Naive thymus-derived CD8-positive, alpha-beta T cell (primary cell): ENCODE results near the gene EVI5. TPM values are rescaled to one million over a fixed set of nuclear protein-coding genes. Genes with fewer than 3 reads are reported as not detected.
A peak's percentile ranks its signal among the peaks of the same experiment; 100 is the strongest.

Experiments
- ATAC-seq, 2 donors: fragments of 150-1000 bp; cut with Tn5 transposase in 1 of 2; sonication (Bioruptor Pico), chemical (Tn5 transposase) in 1 of 2; 1 replicate in 1 of 2; 2 replicates in 1 of 2; pipeline ENCODE4 v1.10.0; 2021; ENCODE audit warnings: mild to moderate bottlenecking in 2 of 2, moderate library complexity in 2 of 2
- POLR2A ChIA-PET: fragments of 350-600 bp; sonication (Branson Sonifier 250); formaldehyde crosslinking; loops from one replicate; lab custom pipeline; 2021; ENCODE audit warnings: antibody characterized with exemption; lab: Charles Lee
- DNase-seq, 10 donors: peaks; one replicate each; pipeline versions ENCODE4 v3.0.0 to v3.0.0-alpha.2; 2020 to 2022
- H3K27ac Mint-ChIP-seq, 10 donors: one replicate each; pipeline ENCODE4 v1.8.0; 2020 to 2022; ENCODE audit warnings: mild to moderate bottlenecking in 10 of 10, mixed read lengths in 10 of 10, moderate library complexity in 4 of 10, inconsistent platforms in 1 of 10
- H3K27me3 Mint-ChIP-seq, 5 donors: one replicate each; pipeline ENCODE4 v1.8.0; 2021 to 2022; ENCODE audit warnings: mixed read lengths in 5 of 5
- H3K36me3 Mint-ChIP-seq, 3 donors: one replicate each; pipeline ENCODE4 v1.8.0; 2020 to 2022; ENCODE audit warnings: mixed read lengths in 3 of 3, mild to moderate bottlenecking in 2 of 3, inconsistent platforms in 1 of 3
- H3K4me1 Mint-ChIP-seq, 4 donors: one replicate each; pipeline ENCODE4 v1.8.0; 2021 to 2022; ENCODE audit warnings: mixed read lengths in 4 of 4
- H3K4me3 Mint-ChIP-seq, 10 donors: one replicate each; pipeline ENCODE4 v1.8.0; 2020 to 2022; ENCODE audit warnings: mild to moderate bottlenecking in 10 of 10, mixed read lengths in 10 of 10, moderate library complexity in 6 of 10, inconsistent platforms in 1 of 10
- H3K9me3 Mint-ChIP-seq, 9 donors: one replicate each; pipeline ENCODE4 v1.8.0; 2020 to 2022; ENCODE audit warnings: mixed read lengths in 9 of 9, mild to moderate bottlenecking in 3 of 9, inconsistent platforms in 1 of 9, moderate library complexity in 1 of 9
- polyA plus RNA-seq, 3 donors: library from polyadenylated mRNA; unstranded; fragments of 300-500 nt; fragmentation: Illumina TruSeq; gene quantifications; one replicate each; pipeline ENCODE4 v1.2.3, GENCODE V29; 2021
- total RNA-seq, 8 experiments: library from RNA in 2 of 8; stranded (reverse) in 2 of 8; gene quantifications; one replicate each; pipeline ENCODE4 v1.2.3 and lab custom pipeline; 2021 to 2026

EVI5 gene
- total and polyA plus RNA-seq, 5 experiments from 2014 or later: 0.18 to 1.8 (median 0.99) TPM

GRCh38 chr1:92470216-92470615 lies 314.7 kb downstream of the EVI5 start:
- DNase-seq: no peak
- H3K4me3 Mint-ChIP-seq: no peak overlapping the region
- ATAC-seq: no peak
- no peaks in the 10 kb centered on the region for H3K9me3 Mint-ChIP-seq
- H3K36me3 Mint-ChIP-seq: peaks cover 0 to 3% (median 0%) of the 10 kb centered on the region in 3 donors
- peaks cover 6 to 40% (median 28%) of the 10 kb centered on the region in 4 donors for H3K4me1 Mint-ChIP-seq
- H3K27ac Mint-ChIP-seq: no peak overlapping the region
- POLR2A ChIA-PET: no interaction called here
- H3K27me3 Mint-ChIP-seq: no peaks in the 10 kb centered on the region

DNA sequence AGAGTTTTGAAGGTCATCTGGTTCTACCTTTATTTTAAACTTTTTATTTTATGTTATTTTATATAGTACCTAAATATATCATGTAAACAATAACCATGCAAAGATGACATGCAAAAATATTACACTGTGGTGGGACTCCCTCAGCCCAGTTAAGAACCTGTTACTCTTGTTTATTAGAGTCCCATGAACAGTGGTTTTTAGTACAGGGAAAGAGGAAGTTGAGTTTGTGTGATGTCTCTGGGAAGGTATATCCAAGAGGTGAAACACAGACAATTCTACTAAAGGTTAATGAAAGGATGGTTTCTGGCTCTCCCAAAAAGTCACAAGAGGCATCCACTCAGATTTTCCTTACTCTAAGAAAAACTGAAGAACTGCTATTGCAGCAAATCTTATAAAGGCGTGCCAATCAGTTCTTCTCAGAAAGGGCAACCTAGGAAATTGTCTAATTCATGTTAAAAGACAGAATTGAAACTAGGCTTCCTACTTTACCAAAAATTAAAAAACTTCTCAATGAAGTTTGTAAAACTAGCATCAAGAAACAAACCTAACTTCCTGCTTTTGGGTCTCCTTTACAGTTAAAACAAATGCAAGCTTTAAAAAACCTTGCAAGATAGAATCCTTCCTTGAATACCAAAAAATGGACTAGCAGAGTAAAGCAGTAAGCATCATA lies 318.1 kb downstream of the EVI5 start:
- POLR2A ChIA-PET: no interaction called here
- H3K4me3 Mint-ChIP-seq: no peak overlapping the region
- peak overlapping the region in 5 of 10 donors; percentile 4 to 61 (median 19) for H3K27ac Mint-ChIP-seq
- H3K27me3 Mint-ChIP-seq: no peaks in the 10 kb centered on the region
- no peak for ATAC-seq
- peaks cover 0 to 3% (median 0%) of the 10 kb centered on the region in 3 donors for H3K36me3 Mint-ChIP-seq
- no peak for DNase-seq
- no peaks in the 10 kb centered on the region for H3K9me3 Mint-ChIP-seq
- H3K4me1 Mint-ChIP-seq: peaks cover 12 to 49% (median 37%) of the 10 kb centered on the region in 4 donors

DNA sequence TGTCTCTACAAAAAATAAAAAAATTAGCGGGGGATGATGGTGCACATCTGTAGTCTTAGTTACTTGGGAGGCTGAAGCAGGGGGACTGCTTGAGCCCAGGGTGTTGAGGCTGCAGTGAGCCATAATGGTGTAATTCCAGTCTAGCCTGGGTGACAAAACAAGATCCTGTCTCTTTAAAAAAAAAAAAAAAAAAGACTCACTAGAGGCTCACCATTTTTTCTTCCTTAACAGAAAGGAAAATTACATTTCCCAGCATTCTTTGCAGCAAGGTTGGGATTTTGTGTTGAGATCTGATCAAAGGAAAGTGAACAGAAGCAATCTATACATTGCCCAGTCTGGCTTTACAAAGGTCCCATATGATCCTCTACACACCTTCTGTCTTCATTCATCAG lies 319.7 kb downstream of the EVI5 start:
- no peak for ATAC-seq
- no peak for DNase-seq
- Mint-ChIP-seq H3K27me3 (no peaks in the 10 kb centered on the region), H3K36me3 (peaks cover 0 to 3% (median 0%) of the 10 kb centered on the region in 3 donors), H3K4me3 (no peak overlapping the region), H3K9me3 (no peaks in the 10 kb centered on the region), H3K27ac (peak overlapping the region in 3 of 10 donors; percentile 9 to 70 (median 49)), H3K4me1 (peaks cover 17 to 56% (median 45%) of the 10 kb centered on the region in 4 donors)
- POLR2A ChIA-PET: no interaction called here

GRCh38 chr1:92464588-92465255 lies 320.2 kb downstream of the EVI5 start:
- Mint-ChIP-seq H3K27me3 (peaks cover 0 to 2% (median 0%) of the 10 kb centered on the region in 5 donors), H3K27ac (peak overlapping the region in 7 of 10 donors; percentile 2 to 76 (median 56)), H3K4me3 (peak overlapping the region in 7 of 10 donors; percentile 3 to 60 (median 12)), H3K4me1 (peaks cover 20 to 61% (median 49%) of the 10 kb centered on the region in 4 donors), H3K36me3 (peaks cover 0 to 3% (median 0%) of the 10 kb centered on the region in 3 donors), H3K9me3 (no peaks in the 10 kb centered on the region)
- DNase-seq (no peak), ATAC-seq (peak in 1 of 2 donors; percentile 49)
- POLR2A ChIA-PET: no interaction called here

- POLR2A ChIA-PET: no interaction called here
- H3K27me3 Mint-ChIP-seq: peaks cover 0 to 2% (median 0%) of the 10 kb centered on the region in 5 donors
- peak in 1 of 2 donors; percentile 37 for ATAC-seq
- no peak for DNase-seq
- no peak overlapping the region for H3K27ac Mint-ChIP-seq
- H3K4me1 Mint-ChIP-seq: peaks cover 19 to 59% (median 45%) of the 10 kb centered on the region in 4 donors
- no peak overlapping the region for H3K4me3 Mint-ChIP-seq
- no peaks in the 10 kb centered on the region for H3K9me3 Mint-ChIP-seq
- no peaks in the 10 kb centered on the region for H3K36me3 Mint-ChIP-seq
Measured at GRCh38 chr1:92461364-92462097, 323.4 kb downstream of the EVI5 start.

GRCh38 chr1:92459871-92460320 lies 325.0 kb downstream of the EVI5 start:
- H3K36me3 Mint-ChIP-seq: no peaks in the 10 kb centered on the region
- H3K27ac Mint-ChIP-seq: peak overlapping the region in 9 of 10 donors; percentile 1 to 89 (median 57)
- H3K9me3 Mint-ChIP-seq: no peaks in the 10 kb centered on the region
- peak overlapping the region in 8 of 10 donors; percentile 34 to 77 (median 71) for H3K4me3 Mint-ChIP-seq
- H3K27me3 Mint-ChIP-seq: peaks cover 0 to 2% (median 0%) of the 10 kb centered on the region in 5 donors
- DNase-seq: no peak
- POLR2A ChIA-PET: no interaction called here
- no peak for ATAC-seq
- peaks cover 14 to 46% (median 37%) of the 10 kb centered on the region in 4 donors for H3K4me1 Mint-ChIP-seq

Other genes starting within 250 kb of the EVI5 start
- gene RPL5, start 46.9 kb upstream of the EVI5 start, total RNA-seq: 1,000 to 10,000 TPM; 1,607 to 1,641 TPM
- 1,000 to 10,000 TPM; 3,250 to 3,560 (median 3,276) TPM for gene RPL5, start 46.9 kb upstream of the EVI5 start, polyA plus RNA-seq
- gene DIPK1A, start 176.4 kb upstream of the EVI5 start, total RNA-seq: 10 to 100 TPM; 12.0 to 14.8 TPM
- 10 to 100 TPM; 11.5 to 14.5 (median 14.1) TPM for gene DIPK1A, start 176.4 kb upstream of the EVI5 start, polyA plus RNA-seq